ENCODE results near the gene TMEM204. TPM values are rescaled to one million over a fixed set of nuclear protein-coding genes. Genes with fewer than 3 reads are reported as not detected.

TMEM204 gene
- total and polyA plus RNA-seq, 10 of the 15 experiments (the other 5 are each of a cell fraction or from before 2014, with no cell fraction given), result 0.05 to 0.30 (median 0.18) TPM; not detected in 7

DNA sequence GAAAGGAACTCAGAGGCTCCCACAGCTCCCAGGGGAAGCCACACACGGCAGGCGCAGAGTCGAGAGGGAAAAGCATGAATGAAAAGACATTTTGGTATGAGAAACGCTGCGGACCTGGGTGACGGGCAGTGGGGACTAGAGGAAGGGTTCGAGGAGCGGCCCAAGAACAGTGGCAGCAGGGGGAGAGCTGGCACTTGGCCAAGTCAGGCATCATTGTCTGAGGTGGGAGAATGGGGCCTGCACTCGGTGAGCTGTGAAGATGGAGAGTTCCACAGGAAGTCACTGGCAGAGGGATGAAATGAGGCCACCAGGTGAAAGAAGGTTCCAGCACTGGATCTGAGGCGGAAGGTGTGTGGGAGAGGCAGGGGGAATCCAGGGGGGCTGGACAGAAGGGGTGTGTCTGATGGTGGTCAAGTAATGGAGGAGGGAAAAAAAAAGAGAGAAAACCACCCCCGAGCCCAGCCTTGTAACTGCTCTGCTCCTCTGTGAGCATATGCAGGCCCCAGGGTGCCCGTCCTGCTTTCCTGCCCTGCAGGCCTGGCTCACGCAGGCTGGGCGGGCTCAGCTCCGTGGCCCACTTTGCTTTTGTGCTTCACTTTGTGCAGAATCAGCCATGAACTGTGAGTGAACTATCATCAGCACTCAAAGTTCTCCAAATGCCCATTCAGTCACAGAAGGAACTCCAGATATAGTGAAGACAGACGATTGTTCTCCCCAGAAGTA, 31.8 kb downstream of the TMEM204 start:
- POLR2A ChIA-PET, result no interaction called here
- intact Hi-C loops (cut with micrococcal nuclease; ENCODE audit: unreplicated experiment), result no loop called here
- H3K36me3 ChIP-seq (ENCODE audit: control insufficient read depth in 2 of 2, insufficient read depth in 2 of 2, low read length in 1 of 2), result no peaks in the 10 kb centered on the region

More for the DNA sequence above, 31.8 kb downstream of the TMEM204 start:
- H3K4me1 ChIP-seq (ENCODE audit: control insufficient read depth, insufficient read depth, low read length), result no peaks in the 10 kb centered on the region
- H2AFZ ChIP-seq (ENCODE audit: control insufficient read depth, low read depth, low read length), result no peak overlapping the region
- no peak for ATAC-seq
- no peak for FAIRE-seq
- no peak for TF ChIP-seq BMI1 (IDR thresholded peaks at IDR 0.05; ENCODE audit: borderline replicate concordance)
- TF ChIP-seq RBBP5 (conservative IDR thresholded peaks at IDR 0.05), result no peak
- TF ChIP-seq ZSCAN29 (IDR thresholded peaks at IDR 0.05), result no peak
- no peak for TF ChIP-seq IKZF2 (IDR thresholded peaks at IDR 0.05)
- TF ChIP-seq ESRRA (IDR thresholded peaks at IDR 0.05; ENCODE audit: low read length), result no peak
- no peak for TF ChIP-seq TCF12 (IDR thresholded peaks at IDR 0.05; ENCODE audit: low read depth, low read length)
- TF ChIP-seq, protein P1, sequence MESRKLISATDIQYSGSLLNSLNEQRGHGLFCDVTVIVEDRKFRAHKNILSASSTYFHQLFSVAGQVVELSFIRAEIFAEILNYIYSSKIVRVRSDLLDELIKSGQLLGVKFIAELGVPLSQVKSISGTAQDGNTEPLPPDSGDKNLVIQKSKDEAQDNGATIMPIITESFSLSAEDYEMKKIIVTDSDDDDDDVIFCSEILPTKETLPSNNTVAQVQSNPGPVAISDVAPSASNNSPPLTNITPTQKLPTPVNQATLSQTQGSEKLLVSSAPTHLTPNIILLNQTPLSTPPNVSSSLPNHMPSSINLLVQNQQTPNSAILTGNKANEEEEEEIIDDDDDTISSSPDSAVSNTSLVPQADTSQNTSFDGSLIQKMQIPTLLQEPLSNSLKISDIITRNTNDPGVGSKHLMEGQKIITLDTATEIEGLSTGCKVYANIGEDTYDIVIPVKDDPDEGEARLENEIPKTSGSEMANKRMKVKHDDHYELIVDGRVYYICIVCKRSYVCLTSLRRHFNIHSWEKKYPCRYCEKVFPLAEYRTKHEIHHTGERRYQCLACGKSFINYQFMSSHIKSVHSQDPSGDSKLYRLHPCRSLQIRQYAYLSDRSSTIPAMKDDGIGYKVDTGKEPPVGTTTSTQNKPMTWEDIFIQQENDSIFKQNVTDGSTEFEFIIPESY (IDR thresholded peaks at IDR 0.05), result no peak
- no peak for TF ChIP-seq NFIC (IDR thresholded peaks at IDR 0.05; ENCODE audit: low read depth, low read length)
- no peak for TF ChIP-seq MTA3 (IDR thresholded peaks at IDR 0.05; ENCODE audit: borderline replicate concordance, low read length)
- TF ChIP-seq SMARCA5 (IDR thresholded peaks at IDR 0.05), result no peak
- TF ChIP-seq SMAD5 (IDR thresholded peaks at IDR 0.05; ENCODE audit: low read depth), result no peak
- H3K4me3 ChIP-seq, result no peak overlapping the region
- no peaks in the 10 kb centered on the region for H4K20me1 ChIP-seq (ENCODE audit: control insufficient read depth, insufficient read depth)
- H3K27ac ChIP-seq (ENCODE audit: control insufficient read depth, insufficient read depth), result no peak overlapping the region
- no TSS peak for BruUV-seq (replicated peaks)
- DNase-seq (ENCODE audit: low read depth, low spot score), result no peak
- ChIA-PET RAD21 (ENCODE audit: unreplicated experiment) (no interaction called here), CTCF (no interaction called here), SMC1A (ENCODE audit: uncharacterized antibody, unreplicated experiment) (no interaction called here)
- 67% methylated on average over 16 of the region's 16 CpGs for WGBS (ENCODE audit: insufficient coverage, insufficient replicate concordance, low lambda C conversion rate, missing lambda C conversion rate)
- H3K9ac ChIP-seq (ENCODE audit: control insufficient read depth, insufficient read depth, low read length), result no peak overlapping the region
- no peaks in the 10 kb centered on the region for H3K9me3 ChIP-seq (replicated peaks; ENCODE audit: control insufficient read depth, insufficient read depth, low read length)
- H3K4me2 ChIP-seq (ENCODE audit: control insufficient read depth, insufficient read depth), result no peak overlapping the region
- H3K27me3 ChIP-seq (replicated peaks in 1 of 2; ENCODE audit: control insufficient read depth in 2 of 2, insufficient read depth in 2 of 2, low read length in 1 of 2), result no peaks in the 10 kb centered on the region
- in situ Hi-C loops (cut with MboI), result no loop called here
- H3K79me2 ChIP-seq (ENCODE audit: control insufficient read depth, insufficient read depth, low read length), result no peaks in the 10 kb centered on the region
